GM21737 (cell line): ENCODE measurements around the gene GLDN.
"Not testable (repeated sequence)": the region's sequence is repeated elsewhere in the genome, so short reads cannot be mapped to it uniquely, and the experiment has no call there.

ENCODE experiments used
- ATAC-seq: cut with Tn5 transposase; IDR thresholded peaks from one replicate; pipeline ENCODE4 v1.9.1; 2021; ENCODE audit warnings: mild to moderate bottlenecking, moderate library complexity; ENCODE audit not compliant: unreplicated experiment

The GLDN gene

DNA sequence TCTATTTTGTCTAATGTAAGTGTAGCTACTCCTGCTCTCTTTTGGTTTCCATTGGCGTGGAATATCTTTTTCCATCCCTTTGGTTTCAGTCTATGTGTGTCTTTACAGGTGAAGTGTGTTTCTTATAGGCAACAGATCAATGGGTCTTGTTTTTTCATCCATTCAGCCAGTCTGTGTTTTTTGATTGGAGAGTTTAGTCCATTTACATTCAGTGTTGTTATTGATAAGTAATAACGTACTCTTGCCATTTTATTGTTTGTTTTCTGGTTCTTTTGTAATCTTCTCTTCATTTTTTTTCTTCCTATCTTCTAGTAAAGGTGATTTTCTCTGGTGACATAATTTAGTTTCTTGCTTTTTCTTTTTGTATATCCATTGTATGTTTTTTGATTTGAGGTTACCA is 97.1 kb downstream of the GLDN start:
- ATAC-seq: no peak

- ATAC-seq: no peak
Measured at GRCh38 chr15:51443282-51443914, 101.9 kb downstream of the GLDN start.

- ATAC-seq: no peak
Measured at GRCh38 chr15:51444112-51444511, 102.7 kb downstream of the GLDN start.

DNA sequence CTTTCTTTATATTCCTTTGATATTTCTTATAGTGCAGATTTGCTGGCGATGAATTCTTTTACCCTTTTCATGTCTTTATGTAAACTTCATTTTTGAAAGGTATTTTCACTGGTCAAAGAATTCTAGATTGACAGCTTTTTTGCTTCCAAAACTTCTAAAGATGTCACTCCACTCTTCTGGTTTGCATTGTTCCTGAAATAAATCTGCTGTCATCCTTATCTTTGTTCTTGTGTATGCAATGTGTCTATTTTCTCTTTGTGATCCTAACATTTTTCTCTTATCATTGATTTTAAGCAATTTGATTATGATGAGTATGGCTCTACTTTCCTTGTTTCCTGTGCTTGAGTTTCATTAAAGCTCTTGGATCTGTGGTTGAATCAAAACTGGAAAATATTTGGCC is 103.4 kb downstream of the GLDN start:
- ATAC-seq: no peak

- not testable (repeated sequence) for ATAC-seq
Measured at GRCh38 chr15:51446029-51446744, 104.7 kb downstream of the GLDN start.

GRCh38 chr15:51447855-51448621 is 106.6 kb downstream of the GLDN start:
- ATAC-seq: no peak

- no peak for ATAC-seq
Measured at GRCh38 chr15:51448622-51449399, 107.4 kb downstream of the GLDN start.

- ATAC-seq: no peak
Measured at GRCh38 chr15:51450001-51450400, 108.5 kb downstream of the GLDN start.
